CD4-positive, alpha-beta T cell (primary cell): Measurements from ENCODE around the gene BATF2. TPM values are rescaled to one million over a fixed set of nuclear protein-coding genes. Genes with fewer than 3 reads are reported as not detected.
A peak's percentile ranks its signal among the peaks of the same experiment; 100 is the strongest.
"Not testable (repeated sequence)": the region's sequence is repeated elsewhere in the genome, so short reads cannot be mapped to it uniquely, and the experiment has no call there.

Experiments used
- ATAC-seq: fragments of 200-7000 bp; cut with Tn5 transposase; one replicate; pipeline ENCODE4 v1.10.0; 2022; ENCODE audit warnings: mild to moderate bottlenecking; ENCODE audit not compliant: poor library complexity
- CTCF ChIA-PET: fragments of 350-600 bp; sonication (Branson Sonifier 250); formaldehyde crosslinking; loops from one replicate; lab custom pipeline; 2021; ENCODE audit warnings: antibody characterized with exemption, inconsistent platforms; lab: Charles Lee
- POLR2A ChIA-PET: fragments of 350-600 bp; sonication (Branson Sonifier 250); formaldehyde crosslinking; loops from one replicate; lab custom pipeline; 2021; ENCODE audit warnings: antibody characterized with exemption, inconsistent platforms; lab: Charles Lee
- DNase-seq, 14 experiments: peaks; one replicate each; pipeline ENCODE4 v3.0.0-alpha.2; 2013 to 2020; ENCODE audit warnings: mixed read lengths in 2 of 14
- H3K27ac ChIP-seq, 2 donors: one replicate each; pipeline versions ENCODE4 v1.5.1 to v1.7.0; 2013; ENCODE audit warnings: low read length in 2 of 2, low read depth in 1 of 2, mild to moderate bottlenecking in 1 of 2
- H3K27me3 ChIP-seq, 2 experiments: 1 replicate in 1 of 2; 2 replicates in 1 of 2; pipeline versions ENCODE4 v1.6.1 to v1.7.0; 2013; ENCODE audit warnings: low read length in 2 of 2, control low read depth in 1 of 2, mild to moderate bottlenecking in 1 of 2, moderate library complexity in 1 of 2; ENCODE audit not compliant: insufficient read depth in 2 of 2, control insufficient read depth in 1 of 2
- H3K36me3 ChIP-seq: one replicate; pipeline ENCODE4 v1.6.1; 2013; ENCODE audit warnings: low read length, control low read depth; ENCODE audit not compliant: insufficient read depth
- H3K4me1 ChIP-seq: one replicate; pipeline ENCODE4 v1.6.1; 2013; ENCODE audit warnings: low read length, control low read depth; ENCODE audit not compliant: insufficient read depth
- H3K4me3 ChIP-seq: one replicate; pipeline ENCODE4 v1.5.1; 2013; ENCODE audit warnings: mild to moderate bottlenecking, low read length, moderate library complexity
- H3K9me3 ChIP-seq, 2 experiments: 1 replicate in 1 of 2; 2 replicates in 1 of 2; pipeline versions ENCODE4 v1.6.1 to v1.7.0; 2013; ENCODE audit warnings: low read length in 2 of 2, mild to moderate bottlenecking in 2 of 2, control low read depth in 1 of 2, moderate library complexity in 1 of 2; ENCODE audit not compliant: control insufficient read depth in 1 of 2, insufficient read depth in 1 of 2
- H3K27ac Mint-ChIP-seq: one replicate; pipeline ENCODE4 v1.8.0; 2020; ENCODE audit warnings: mixed read lengths
- H3K27me3 Mint-ChIP-seq: one replicate; pipeline ENCODE4 v1.8.0; 2021; ENCODE audit warnings: mixed read lengths
- H3K36me3 Mint-ChIP-seq: one replicate; pipeline ENCODE4 v1.8.0; 2021; ENCODE audit warnings: low read depth, mixed read lengths
- H3K4me1 Mint-ChIP-seq: one replicate; pipeline ENCODE4 v1.8.0; 2021; ENCODE audit warnings: low read depth, mixed read lengths
- H3K4me3 Mint-ChIP-seq: one replicate; pipeline ENCODE4 v1.8.0; 2020; ENCODE audit warnings: mild to moderate bottlenecking, mixed read lengths
- H3K9me3 Mint-ChIP-seq: one replicate; pipeline ENCODE4 v1.8.0; 2020; ENCODE audit warnings: mixed read lengths
- CTCF ChIP-seq: fragments of 200-600 bp; IDR thresholded peaks from one replicate; pipeline ENCODE4 v1.8.0; 2022; ENCODE audit warnings: antibody characterized with exemption, mild to moderate bottlenecking
- intact Hi-C, 2 experiments: fragments of 100-400 bp; cut with DNase I in 1 of 2; cut with micrococcal nuclease in 1 of 2; formaldehyde crosslinking; loops; one replicate each; pipeline versions ENCODE4 v1.15.1 to v1.9.0; 2023 to 2025; cut with DNase I, micrococcal nuclease
- total RNA-seq, 174 experiments: library from RNA in 2 of 174; stranded (reverse) in 2 of 174; gene quantifications; one replicate each; pipeline ENCODE4 v1.2.3 and lab custom pipeline; 2021 to 2026

BATF2 gene
- total RNA-seq, 2 experiments from 2014 or later = not detected

DNA sequence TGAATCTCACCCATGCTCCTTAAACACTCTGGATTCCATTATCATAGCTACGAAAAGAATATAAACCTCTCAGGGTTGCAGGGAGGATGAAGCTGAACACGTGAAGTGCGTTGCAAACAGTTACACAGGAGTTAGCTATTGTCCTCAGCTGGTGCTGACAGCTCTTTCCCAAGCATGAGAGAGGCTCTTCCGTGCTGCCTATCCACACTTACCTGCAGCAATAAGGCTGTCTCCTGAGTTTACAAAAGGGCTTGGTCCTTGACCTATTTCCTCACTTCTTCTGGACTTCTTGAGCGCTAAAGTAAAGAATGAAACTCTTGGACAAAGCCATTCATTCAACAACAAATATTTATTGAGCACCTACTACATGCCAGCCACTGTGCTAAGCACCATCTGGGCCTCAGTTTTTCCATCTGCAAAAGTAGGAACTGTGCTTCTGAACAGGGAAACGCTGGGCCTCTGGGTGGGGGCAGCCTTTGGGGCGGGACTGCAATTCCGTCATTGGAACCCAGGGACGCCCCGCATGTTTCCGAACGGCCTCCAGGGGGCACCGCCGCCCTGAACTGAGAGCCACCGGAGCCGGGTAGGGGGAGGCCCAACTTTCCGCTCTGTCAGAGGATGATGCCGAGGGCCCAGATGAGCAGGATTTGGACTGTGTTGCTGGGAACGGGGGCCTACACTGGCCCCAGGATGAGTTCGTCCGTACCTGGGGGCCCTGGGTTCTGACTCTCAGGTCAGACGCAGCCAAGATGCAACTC is 16.5 kb upstream of the BATF2 start:
- Histone ChIP-seq H3K9me3 (no peaks in the 10 kb centered on the region), H3K36me3 (peaks cover 4% of the 10 kb centered on the region), H3K27me3 (no peaks in the 10 kb centered on the region), H3K27ac (peak overlapping the region; percentile 83 to 98), H3K4me1 (peaks cover 26% of the 10 kb centered on the region), H3K4me3 (peak overlapping the region; percentile 87)
- peak overlapping the region; percentile 97 for H3K4me3 Mint-ChIP-seq
- CTCF ChIA-PET = interaction anchor here (0.9 to 4.1 kb wide), 21 partner anchors 14 to 302 kb away, joined by 3 to 30 read pairs (median 5); partner anchors contain the start of genes CDC42BPG, CDC42EP2, CDCA5 and FAU
- H3K9me3 Mint-ChIP-seq = no peaks in the 10 kb centered on the region
- intact Hi-C loops = loop anchor here (1.0 to 10.0 kb wide), 9 partner anchors 41 to 301 kb away; partner anchors contain the start of genes CDC42EP2 (in 2 of the 2), CAPN1 (in 1 of the 2), CDCA5 (in 1 of the 2) and MAJIN (in 1 of the 2)
- H3K4me1 Mint-ChIP-seq = peaks cover 26% of the 10 kb centered on the region
- H3K27ac Mint-ChIP-seq = peak overlapping the region; percentile 96
- H3K27me3 Mint-ChIP-seq = no peaks in the 10 kb centered on the region
- no peak for TF ChIP-seq CTCF
- DNase-seq = peak; percentile 83 to 95 (median 88)
- ATAC-seq = peak; percentile 94
- H3K36me3 Mint-ChIP-seq = peaks cover 3% of the 10 kb centered on the region
- POLR2A ChIA-PET = interaction anchor here (0.5 to 2.8 kb wide), 14 partner anchors 12 to 1088 kb away, joined by 3 to 19 read pairs (median 4); partner anchors contain the start of genes BATF2, FAU, MAJIN and MRPL49

- DNase-seq (no peak), ATAC-seq (no peak)
- CTCF ChIA-PET = no interaction called here
- H3K27ac Mint-ChIP-seq = no peak overlapping the region
- H3K27me3 Mint-ChIP-seq = no peaks in the 10 kb centered on the region
- H3K36me3 Mint-ChIP-seq = peaks cover 3% of the 10 kb centered on the region
- no peaks in the 10 kb centered on the region for H3K9me3 ChIP-seq
- H3K4me1 Mint-ChIP-seq = peaks cover 10% of the 10 kb centered on the region
- POLR2A ChIA-PET = no interaction called here
- H3K4me3 ChIP-seq = no peak overlapping the region
- no peaks in the 10 kb centered on the region for H3K36me3 ChIP-seq
- TF ChIP-seq CTCF = no peak
- no peak overlapping the region for H3K27ac ChIP-seq
- H3K9me3 Mint-ChIP-seq = no peaks in the 10 kb centered on the region
- H3K4me3 Mint-ChIP-seq = no peak overlapping the region
- intact Hi-C loops = no loop called here
- H3K27me3 ChIP-seq = no peaks in the 10 kb centered on the region
- H3K4me1 ChIP-seq = peaks cover 11% of the 10 kb centered on the region
These were observed 12.1 kb upstream of the BATF2 start for GRCh38 chr11:65008873-65009272.

- intact Hi-C loops = no loop called here
- DNase-seq = no peak
- POLR2A ChIA-PET = no interaction called here
These were observed 11.2 kb upstream of the BATF2 start for GRCh38 chr11:65008016-65008415.

DNA sequence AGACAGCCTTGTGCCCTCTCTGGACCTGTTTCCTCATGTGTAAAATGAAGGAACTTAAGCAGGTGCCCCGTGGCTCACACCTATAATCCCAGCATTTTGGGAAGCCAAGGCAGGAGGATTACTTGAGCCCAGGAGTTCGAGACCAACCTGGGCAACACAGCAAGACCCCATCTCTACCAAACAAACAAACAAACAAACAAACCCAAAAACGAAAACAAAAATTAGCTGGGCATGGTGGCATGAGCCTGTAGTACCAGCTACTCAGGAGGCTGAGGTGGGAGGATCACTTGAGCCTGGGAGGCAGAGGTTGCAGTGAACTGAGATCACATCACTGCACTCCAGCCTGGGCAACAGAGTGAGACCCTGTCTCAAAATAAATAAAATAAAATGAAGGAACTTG is 7.2 kb upstream of the BATF2 start:
- H3K36me3 ChIP-seq, POLR2A ChIA-PET, ATAC-seq, H3K27ac ChIP-seq, DNase-seq, H3K36me3 Mint-ChIP-seq, H3K4me3 Mint-ChIP-seq, H3K27me3 ChIP-seq, CTCF ChIA-PET, H3K9me3 ChIP-seq, H3K27ac Mint-ChIP-seq, H3K27me3 Mint-ChIP-seq, H3K4me1 ChIP-seq, H3K4me1 Mint-ChIP-seq, H3K9me3 Mint-ChIP-seq, H3K4me3 ChIP-seq: not testable (repeated sequence)
- intact Hi-C loops = loop anchor here in 1 of 2 experiments (5.0 kb wide), 1 partner anchor 67 kb away; the partner anchor contains the start of gene GPHA2

More at GRCh38 chr11:65008016-65008415, 11.2 kb upstream of the BATF2 start:
- Histone ChIP-seq H3K4me1 (peaks cover 3% of the 10 kb centered on the region), H3K27ac (no peak overlapping the region), H3K36me3 (no peaks in the 10 kb centered on the region), H3K27me3 (peaks cover 0 to 2% of the 10 kb centered on the region in 2 experiments), H3K9me3 (no peaks in the 10 kb centered on the region), H3K4me3 (no peak overlapping the region)
- Mint-ChIP-seq H3K4me3 (no peak overlapping the region), H3K9me3 (no peaks in the 10 kb centered on the region), H3K27ac (no peak overlapping the region), H3K27me3 (no peaks in the 10 kb centered on the region), H3K36me3 (no peaks in the 10 kb centered on the region), H3K4me1 (peaks cover 2% of the 10 kb centered on the region)
- CTCF ChIA-PET = no interaction called here
- ATAC-seq = no peak
- no peak for TF ChIP-seq CTCF
